Measurements from ENCODE around the gene MACROD2.

Gene MACROD2

DNA sequence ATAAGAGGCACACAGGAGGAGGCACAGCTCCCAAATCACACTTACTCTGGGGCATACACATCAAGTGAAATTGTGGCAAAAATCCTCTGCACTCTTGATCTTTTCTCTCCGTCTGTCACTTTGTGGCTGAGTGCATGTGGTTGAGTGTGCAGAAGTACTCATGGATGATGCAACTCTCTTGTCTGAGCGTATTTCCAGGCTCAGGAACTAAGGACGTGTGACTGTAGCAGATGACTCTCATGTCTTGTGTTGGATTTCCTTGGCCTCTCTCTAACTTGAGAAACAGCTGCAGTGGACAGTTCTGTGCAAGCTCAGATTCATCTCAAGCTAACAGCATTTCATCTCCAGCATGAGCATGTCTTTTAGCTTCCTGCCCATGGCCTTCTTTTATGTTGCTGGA, 587.5 kb downstream of the MACROD2 start:
- DNase-seq (ENCODE audit: low spot score), result no peak

- DNase-seq (ENCODE audit: low spot score), result no peak
These were observed 588.1 kb downstream of the MACROD2 start for GRCh38 chr20:14583413-14583812.

DNA sequence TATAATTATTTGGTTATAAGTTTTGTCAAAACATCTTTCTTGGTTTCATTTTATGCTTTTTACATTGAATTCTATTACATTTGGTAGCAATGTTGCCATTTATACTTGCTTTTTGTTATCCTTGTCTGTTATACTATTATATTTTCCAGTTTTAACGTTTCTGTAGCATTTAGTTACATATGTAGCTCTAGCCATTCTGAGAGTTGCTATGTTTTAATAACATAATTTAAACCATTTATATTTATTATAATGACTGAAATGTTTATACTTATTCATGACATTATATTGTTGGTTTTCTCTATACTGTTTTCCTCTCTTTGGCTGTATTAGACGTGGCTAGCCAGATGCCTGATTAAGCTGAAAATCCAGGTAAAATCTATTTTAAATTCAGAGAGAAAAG, 594.1 kb downstream of the MACROD2 start:
- no peak for DNase-seq (ENCODE audit: low spot score)

- DNase-seq (ENCODE audit: low spot score), result no peak
These were observed 599.7 kb downstream of the MACROD2 start for GRCh38 chr20:14595051-14595450.

GRCh38 chr20:14597206-14597715, 601.9 kb downstream of the MACROD2 start:
- DNase-seq (ENCODE audit: low spot score), result no peak

- no peak for DNase-seq (ENCODE audit: low spot score)
These were observed 604.3 kb downstream of the MACROD2 start for GRCh38 chr20:14599613-14600012.

- DNase-seq (ENCODE audit: low spot score), result peak; percentile 33
These were observed 605.2 kb downstream of the MACROD2 start for GRCh38 chr20:14600527-14600926.

DNA sequence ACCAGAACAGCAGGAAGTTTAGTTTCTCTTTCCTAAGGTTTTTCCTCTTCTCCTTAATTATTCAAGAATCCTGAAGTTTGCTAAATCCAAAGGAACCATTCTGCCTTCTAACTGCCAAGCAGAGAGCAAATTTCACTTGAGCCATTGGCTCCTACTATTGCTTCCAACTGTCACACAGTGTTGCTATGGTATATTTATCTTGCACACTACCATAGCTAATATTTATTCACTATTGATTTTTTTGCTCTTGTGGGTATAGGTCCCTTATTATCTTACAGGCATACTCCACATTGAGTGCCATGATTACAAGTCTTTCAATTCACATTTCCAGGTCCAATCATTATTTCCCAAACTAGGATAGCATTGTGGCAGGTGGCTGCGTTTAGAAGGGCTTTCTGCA, 608.8 kb downstream of the MACROD2 start:
- DNase-seq (ENCODE audit: low spot score), result no peak

DNA sequence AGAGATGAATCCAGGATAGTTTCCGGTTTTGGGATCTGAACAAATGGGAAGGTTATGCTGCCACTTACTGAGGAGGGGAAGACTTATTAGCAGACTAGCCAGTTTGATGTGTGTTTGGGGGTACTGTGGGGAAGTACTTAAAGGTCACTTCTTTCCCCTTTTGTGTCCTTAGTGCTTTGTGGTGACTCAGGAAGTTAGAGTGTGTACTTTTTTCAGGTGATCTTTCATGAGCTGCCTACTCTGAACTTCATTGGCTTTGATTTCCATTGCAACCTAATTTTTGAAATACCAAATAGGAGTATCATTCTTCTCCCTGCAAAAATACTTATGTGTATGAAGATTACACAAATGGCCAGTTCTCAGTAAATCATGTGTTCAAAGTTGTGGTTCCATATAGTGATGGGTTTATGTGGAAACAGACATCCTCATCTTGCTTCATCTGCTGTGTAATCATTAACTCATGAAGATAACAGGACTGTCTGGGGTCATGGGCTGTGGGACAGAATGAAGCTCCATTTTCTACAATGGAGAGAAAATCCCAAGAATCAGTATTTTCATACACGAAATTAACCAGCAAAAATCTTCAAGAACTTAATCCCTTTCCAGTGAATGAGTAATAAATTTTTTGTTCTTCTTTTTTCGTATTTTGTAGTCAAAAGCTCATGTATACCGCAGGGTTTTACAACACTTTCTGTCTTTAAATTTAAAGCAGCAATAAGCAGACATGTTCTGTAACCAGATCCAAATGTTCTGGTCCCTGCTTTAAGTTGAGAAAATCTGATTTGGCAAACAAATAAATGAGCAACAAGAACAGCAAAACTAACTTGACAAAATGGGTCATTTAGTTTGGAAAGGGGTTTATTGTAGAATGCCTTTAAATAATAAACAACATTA, 614.3 kb downstream of the MACROD2 start:
- peak; percentile 62 for DNase-seq (ENCODE audit: low spot score)

DNA sequence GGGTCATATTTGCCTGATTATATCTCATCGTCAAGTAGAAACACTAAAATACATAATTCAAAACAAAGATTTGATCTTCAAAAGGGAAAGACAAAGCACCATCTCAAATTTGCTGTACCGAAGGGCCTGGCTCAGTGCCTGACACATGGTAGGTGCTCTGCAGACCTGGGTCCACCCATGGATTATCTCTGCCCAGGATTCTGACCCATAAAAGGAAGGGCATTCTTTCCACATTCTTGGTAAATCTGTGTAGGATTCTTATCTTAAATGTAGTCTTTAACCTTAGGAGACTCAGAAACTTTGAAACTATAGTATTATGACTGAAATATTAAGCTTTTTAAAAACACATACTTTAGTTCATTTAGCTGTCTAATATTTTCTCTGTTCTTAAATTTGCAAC, 616.2 kb downstream of the MACROD2 start:
- DNase-seq (ENCODE audit: low spot score), result no peak

GRCh38 chr20:14612391-14612790, 617.1 kb downstream of the MACROD2 start:
- DNase-seq (ENCODE audit: low spot score), result no peak

DNA sequence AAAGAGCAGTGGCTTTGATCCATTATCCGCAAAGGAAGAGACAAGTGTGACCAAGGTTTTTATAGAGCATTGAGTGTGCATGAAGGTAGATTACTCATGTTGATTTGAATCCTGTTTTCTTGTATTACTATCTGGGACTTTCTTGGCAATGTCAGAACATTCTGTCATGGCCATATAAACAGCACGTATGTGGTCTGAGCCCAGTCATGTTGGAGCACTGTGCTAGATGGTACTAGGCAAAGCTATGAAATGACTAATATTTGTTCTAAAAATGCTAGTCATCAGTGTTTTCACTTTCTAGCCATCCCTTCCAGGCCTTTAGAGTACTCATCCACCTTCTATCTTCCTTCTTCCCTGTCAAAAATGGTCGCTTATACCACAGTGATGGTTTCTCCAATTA, 620.7 kb downstream of the MACROD2 start:
- DNase-seq (ENCODE audit: low spot score), result no peak

DNA sequence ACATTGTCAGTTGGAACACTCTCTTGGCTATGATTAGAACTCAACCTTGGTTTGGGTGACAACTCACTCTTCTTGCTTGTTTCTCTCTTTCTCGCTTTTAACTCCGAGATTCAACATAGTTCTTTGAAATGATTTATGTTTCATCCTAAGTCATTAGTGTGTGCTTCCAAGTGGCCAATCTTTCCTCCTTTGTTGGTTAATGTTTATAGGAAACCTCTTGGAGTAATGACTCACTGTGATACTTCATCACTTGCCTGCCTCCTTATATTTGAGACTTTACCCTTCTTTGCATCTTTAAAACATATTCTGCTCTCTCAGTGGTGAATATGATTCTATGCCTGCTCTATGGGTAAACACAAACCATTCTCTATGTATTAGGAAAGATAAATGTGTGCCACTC, 621.8 kb downstream of the MACROD2 start:
- DNase-seq (ENCODE audit: low spot score), result no peak

DNA sequence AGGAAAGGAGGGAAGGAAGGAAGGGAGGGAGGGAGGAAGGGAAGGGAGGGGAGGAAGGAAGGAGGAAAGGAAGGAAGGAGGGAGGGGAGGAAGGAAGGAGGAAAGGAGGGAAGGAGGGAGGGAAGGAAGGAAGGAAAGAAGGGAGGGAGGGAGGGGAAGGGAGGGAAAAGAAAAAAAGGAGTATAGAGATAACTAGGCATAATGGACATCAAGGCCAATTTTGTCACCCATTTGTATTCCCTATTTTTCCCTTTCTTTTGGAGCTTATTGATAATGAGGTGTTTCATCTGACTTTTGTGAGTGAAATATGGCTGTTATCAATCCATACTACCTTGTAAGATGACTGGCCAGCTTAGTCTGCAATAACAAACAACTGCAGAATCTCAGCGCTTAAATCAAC, 624.1 kb downstream of the MACROD2 start:
- no peak for DNase-seq (ENCODE audit: low spot score)

DNA sequence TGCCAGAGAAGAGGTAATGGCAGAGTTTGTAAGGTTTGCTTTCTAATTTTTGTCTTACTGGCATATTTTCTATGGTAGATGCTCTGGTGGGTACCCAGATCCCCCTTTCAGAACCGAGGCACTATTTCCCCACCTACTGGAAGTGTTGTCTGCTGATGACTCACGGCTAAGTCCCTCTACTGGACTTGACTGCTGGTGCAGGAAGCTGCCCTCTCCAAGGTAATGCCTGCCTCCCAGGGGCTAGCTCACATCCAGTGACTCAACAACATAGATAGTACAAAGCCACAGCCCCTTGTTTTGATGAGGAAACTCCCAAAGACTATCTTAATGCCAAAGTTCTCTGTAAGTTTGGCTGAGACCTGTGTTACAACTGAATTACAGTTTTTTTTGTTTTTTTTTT, 627.5 kb downstream of the MACROD2 start:
- peak; percentile 57 for DNase-seq (ENCODE audit: low spot score)

DNA sequence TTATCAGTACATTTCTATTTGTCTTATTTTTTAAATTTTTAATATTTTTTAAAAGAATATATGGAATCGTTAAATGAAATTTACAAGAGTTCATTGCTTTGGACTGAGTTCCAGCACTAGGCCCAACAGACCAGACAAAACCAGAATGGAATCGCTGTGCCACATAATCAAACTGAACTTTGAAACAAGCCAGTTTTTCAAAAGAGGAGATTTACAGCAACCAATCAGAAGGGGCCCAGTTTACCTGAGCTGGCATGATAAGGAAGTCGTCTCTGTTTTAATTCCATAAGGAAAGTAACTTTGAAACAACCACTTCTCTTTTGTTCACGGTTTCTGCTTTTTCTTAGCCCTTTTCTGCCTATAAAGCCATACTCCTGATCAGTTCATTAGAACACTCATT, 635.7 kb downstream of the MACROD2 start:
- DNase-seq (ENCODE audit: low spot score), result no peak

- peak; percentile 11 for DNase-seq (ENCODE audit: low spot score)
These were observed 637.6 kb downstream of the MACROD2 start for GRCh38 chr20:14632906-14633305.

DNA sequence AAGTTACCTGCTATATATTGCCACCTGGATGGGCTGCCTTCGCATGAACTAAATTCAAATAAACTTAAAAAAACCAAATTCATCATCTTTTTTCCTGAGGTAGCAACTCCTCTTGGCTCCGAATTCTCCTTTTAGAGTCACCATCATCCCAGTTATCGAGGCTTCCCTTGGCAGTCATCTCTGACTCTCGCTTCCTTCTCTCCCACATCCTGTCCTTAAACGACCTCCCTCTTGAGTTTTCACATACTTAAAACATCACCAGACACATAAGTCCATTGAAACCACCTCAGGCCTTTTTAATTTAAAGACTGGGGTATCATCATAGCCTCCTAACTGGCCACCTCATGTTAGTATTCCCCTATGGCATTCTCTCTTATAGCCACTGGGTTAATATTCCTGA, 638.2 kb downstream of the MACROD2 start:
- no peak for DNase-seq (ENCODE audit: low spot score)

DNA sequence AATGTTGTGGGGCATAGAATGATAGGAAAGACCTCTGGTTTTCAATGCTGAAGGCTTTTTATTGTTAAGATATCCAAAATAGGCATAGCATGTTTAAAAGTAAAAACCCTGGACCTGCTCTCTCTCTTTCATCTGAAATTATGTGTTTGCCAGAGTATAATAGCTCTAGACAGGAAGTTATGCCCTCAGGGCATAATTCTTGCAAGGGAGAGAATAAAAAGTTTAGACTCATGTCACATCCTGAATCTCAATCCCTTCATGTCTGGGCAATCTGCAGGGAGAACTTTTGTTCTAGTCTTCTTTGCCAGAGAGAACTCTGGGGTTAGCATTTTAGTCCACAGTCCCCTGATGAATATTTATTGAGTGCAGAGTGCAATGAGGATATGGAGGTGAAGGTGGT, 639.3 kb downstream of the MACROD2 start:
- DNase-seq (ENCODE audit: low spot score), result no peak

GRCh38 chr20:14637441-14637840, 642.1 kb downstream of the MACROD2 start:
- DNase-seq (ENCODE audit: low spot score), result no peak

GRCh38 chr20:14643146-14643545, 647.8 kb downstream of the MACROD2 start:
- no peak for DNase-seq (ENCODE audit: low spot score)

GRCh38 chr20:14643556-14643955, 648.2 kb downstream of the MACROD2 start:
- DNase-seq (ENCODE audit: low spot score), result no peak

- no peak for DNase-seq (ENCODE audit: low spot score)
These were observed 649.2 kb downstream of the MACROD2 start for GRCh38 chr20:14644306-14645097.
